DOHH2 (cell line): ENCODE results near the gene IL16.
"Not testable (repeated sequence)": the region's sequence is repeated elsewhere in the genome, so short reads cannot be mapped to it uniquely, and the experiment has no call there.

Experiments used
- H3F3A ChIP-seq: fragments of 200-600 bp; sonication (generic), shearing (Covaris generic); 2 replicates; pipeline ENCODE4 v1.6.0; 2016; ENCODE audit warnings: antibody characterized with exemption, mild to moderate bottlenecking; ENCODE audit not compliant: control insufficient read depth, insufficient read depth
- H3K27ac ChIP-seq: fragments of 200-600 bp; sonication (generic); 2 replicates; pipeline ENCODE4 v1.5.1; 2014; ENCODE audit warnings: low read depth, mild to moderate bottlenecking, low read length, moderate library complexity
- H3K27me3 ChIP-seq: fragments of 200-600 bp; sonication (generic); 2 replicates; pipeline ENCODE4 v1.6.1; 2014; ENCODE audit warnings: mild to moderate bottlenecking, low read length, mixed read lengths; ENCODE audit not compliant: control insufficient read depth
- H3K36me3 ChIP-seq: fragments of 200-600 bp; sonication (generic); 2 replicates; pipeline ENCODE4 v1.6.1; 2014; ENCODE audit warnings: mild to moderate bottlenecking, low read length, moderate library complexity, mixed read lengths; ENCODE audit not compliant: control insufficient read depth
- H3K4me1 ChIP-seq: fragments of 200-600 bp; sonication (generic); 2 replicates; pipeline ENCODE4 v1.6.1; 2014; ENCODE audit warnings: mild to moderate bottlenecking, low read length, mixed read lengths; ENCODE audit not compliant: control insufficient read depth
- H3K4me2 ChIP-seq: fragments of 200-600 bp; sonication (generic); 2 replicates; pipeline ENCODE4 v1.6.0; 2014; ENCODE audit warnings: mild to moderate bottlenecking, low read length, moderate library complexity
- H3K4me3 ChIP-seq: fragments of 200-600 bp; sonication (generic); 2 replicates; pipeline ENCODE4 v1.5.1; 2014; ENCODE audit warnings: mild to moderate bottlenecking, low read length, mixed read lengths
- H3K79me2 ChIP-seq: fragments of 200-600 bp; sonication (generic); 2 replicates; pipeline ENCODE4 v1.6.1; 2014; ENCODE audit warnings: mild to moderate bottlenecking, low read length, mixed read lengths; ENCODE audit not compliant: control insufficient read depth
- H3K9me2 ChIP-seq: fragments of 200-600 bp; sonication (generic); replicated peaks from 2 replicates; pipeline ENCODE4 v1.6.1; 2014; ENCODE audit warnings: mild to moderate bottlenecking, low read length, mixed read lengths; ENCODE audit not compliant: control insufficient read depth
- H3K9me3 ChIP-seq: fragments of 200-600 bp; sonication (generic); 2 replicates; pipeline ENCODE4 v1.6.1; 2014; ENCODE audit warnings: antibody characterized with exemption, low read length, mixed read lengths; ENCODE audit not compliant: control insufficient read depth, insufficient read depth
- H4K20me1 ChIP-seq: fragments of 200-600 bp; sonication (generic); 2 replicates; pipeline ENCODE4 v1.6.0; 2014; ENCODE audit warnings: low read depth, mild to moderate bottlenecking, antibody characterized with exemption, low read length, moderate library complexity; ENCODE audit not compliant: control insufficient read depth, insufficient read depth
- CTCF ChIP-seq: fragments of 200-600 bp; sonication (generic); IDR thresholded peaks from one replicate; pipeline ENCODE4 v1.5.1; 2014; ENCODE audit warnings: antibody characterized with exemption, mild to moderate bottlenecking, low read depth, low read length; ENCODE audit not compliant: poor library complexity, severe bottlenecking
- EZH2phosphoT487 ChIP-seq: fragments of 200-600 bp; sonication (generic); IDR thresholded peaks from 2 replicates; pipeline ENCODE4 v1.6.1; 2017; ENCODE audit warnings: borderline replicate concordance, mild to moderate bottlenecking, antibody characterized with exemption, low read length, moderate library complexity, mixed read lengths

Gene IL16

GRCh38 chr15:81341351-81341750 is 144.7 kb downstream of the IL16 start:
- H3K4me2 ChIP-seq, result no peak overlapping the region
- no peaks in the 10 kb centered on the region for H3K36me3 ChIP-seq
- no peaks in the 10 kb centered on the region for H3K9me3 ChIP-seq
- H3K4me3 ChIP-seq, result no peak overlapping the region
- H4K20me1 ChIP-seq, result no peaks in the 10 kb centered on the region
- H3K4me1 ChIP-seq, result peaks cover 5% of the 10 kb centered on the region; the same call in 1 of the 2 replicates
- no peak overlapping the region for H3K27ac ChIP-seq
- no peaks in the 10 kb centered on the region for H3K79me2 ChIP-seq
- H3K9me2 ChIP-seq, result no peaks in the 10 kb centered on the region
- no peaks in the 10 kb centered on the region for H3F3A ChIP-seq
- H3K27me3 ChIP-seq, result peaks cover 15% of the 10 kb centered on the region
- TF ChIP-seq EZH2phosphoT487 (no peak), CTCF (no peak)

GRCh38 chr15:81343371-81343770 is 146.7 kb downstream of the IL16 start:
- H3K4me2 ChIP-seq, result no peak overlapping the region
- no peaks in the 10 kb centered on the region for H4K20me1 ChIP-seq
- H3K4me3 ChIP-seq, result no peak overlapping the region
- no peaks in the 10 kb centered on the region for H3K9me3 ChIP-seq
- no peaks in the 10 kb centered on the region for H3K36me3 ChIP-seq
- H3F3A ChIP-seq, result no peaks in the 10 kb centered on the region
- peaks cover 20% of the 10 kb centered on the region for H3K27me3 ChIP-seq
- no peaks in the 10 kb centered on the region for H3K4me1 ChIP-seq
- H3K79me2 ChIP-seq, result no peaks in the 10 kb centered on the region
- H3K27ac ChIP-seq, result no peak overlapping the region
- TF ChIP-seq CTCF, result no peak
- no peak for TF ChIP-seq EZH2phosphoT487
- no peaks in the 10 kb centered on the region for H3K9me2 ChIP-seq

GRCh38 chr15:81346611-81347010 is 149.9 kb downstream of the IL16 start:
- Histone ChIP-seq H3K79me2 (no peaks in the 10 kb centered on the region), H3K27me3 (peaks cover 15% of the 10 kb centered on the region), H3K9me3 (no peaks in the 10 kb centered on the region), H3F3A (no peaks in the 10 kb centered on the region), H3K4me1 (no peaks in the 10 kb centered on the region), H3K27ac (no peak overlapping the region), H3K4me2 (no peak overlapping the region), H4K20me1 (no peaks in the 10 kb centered on the region), H3K4me3 (no peak overlapping the region), H3K36me3 (no peaks in the 10 kb centered on the region), H3K9me2 (no peaks in the 10 kb centered on the region)
- TF ChIP-seq CTCF (no peak), EZH2phosphoT487 (no peak)

- no peak overlapping the region for H3K27ac ChIP-seq
- no peaks in the 10 kb centered on the region for H4K20me1 ChIP-seq
- no peaks in the 10 kb centered on the region for H3K79me2 ChIP-seq
- no peaks in the 10 kb centered on the region for H3K36me3 ChIP-seq
- no peak overlapping the region for H3K4me3 ChIP-seq
- TF ChIP-seq CTCF (no peak), EZH2phosphoT487 (no peak)
- H3K9me3 ChIP-seq, result no peaks in the 10 kb centered on the region
- no peak overlapping the region for H3K4me2 ChIP-seq
- H3F3A ChIP-seq, result no peaks in the 10 kb centered on the region
- no peaks in the 10 kb centered on the region for H3K4me1 ChIP-seq
- no peaks in the 10 kb centered on the region for H3K9me2 ChIP-seq
- H3K27me3 ChIP-seq, result peaks cover 15% of the 10 kb centered on the region
Observed at GRCh38 chr15:81347910-81348309, 151.2 kb downstream of the IL16 start.

GRCh38 chr15:81348691-81349090 is 152.0 kb downstream of the IL16 start:
- not testable (repeated sequence) for H3K4me2 ChIP-seq, H3K4me1 ChIP-seq, H3K9me2 ChIP-seq, H4K20me1 ChIP-seq, H3K79me2 ChIP-seq, H3K4me3 ChIP-seq, H3F3A ChIP-seq, H3K36me3 ChIP-seq, H3K27ac ChIP-seq, H3K9me3 ChIP-seq
- H3K27me3 ChIP-seq, result peaks cover 11% of the 10 kb centered on the region
